ENCODE measurements around the gene BMP8A. TPM values are rescaled to one million over a fixed set of nuclear protein-coding genes. Genes with fewer than 3 reads are reported as not detected.

The BMP8A gene
- total and polyA plus RNA-seq, 9 of the 15 experiments (the other 6 are each of a cell fraction or from before 2014, with no cell fraction given) = 0.05 to 0.31 TPM; not detected in 7

DNA sequence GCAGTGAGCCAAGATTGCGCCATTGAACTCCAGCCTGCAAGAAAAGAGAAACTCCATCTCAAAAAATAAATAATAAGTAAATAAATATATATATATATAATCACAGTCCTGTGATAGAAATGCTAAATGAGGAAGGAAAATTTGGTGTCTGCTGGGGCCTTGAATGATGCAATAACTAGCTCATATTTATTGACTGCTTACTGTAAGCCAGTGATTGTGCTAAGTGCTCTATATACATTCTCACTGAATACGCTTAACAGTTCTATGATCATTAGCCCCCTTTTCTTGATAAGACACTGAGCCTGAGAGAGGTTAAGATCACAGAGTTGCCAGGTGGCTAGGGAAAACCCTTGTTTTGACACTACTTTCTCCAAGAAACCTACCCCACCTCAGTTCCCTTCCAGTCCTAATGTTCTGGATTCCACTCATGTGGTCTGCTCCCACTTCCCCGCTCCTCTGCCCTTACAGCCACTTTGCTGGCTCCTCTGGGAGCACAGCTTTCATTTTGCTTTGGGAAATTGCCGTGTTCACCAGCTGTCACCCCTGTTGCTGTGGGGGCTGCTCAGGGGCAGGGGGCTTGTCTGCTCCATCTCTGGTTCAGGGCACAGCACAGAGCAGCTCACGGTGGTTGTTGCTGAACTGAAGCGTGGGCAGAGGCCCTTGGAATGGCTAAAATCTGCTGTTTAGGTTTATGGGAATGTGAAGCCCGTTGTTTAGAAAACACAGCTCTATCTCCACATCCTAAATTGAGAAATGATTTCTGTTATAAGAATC is 2.5 kb upstream of the BMP8A start:
- H2AFZ ChIP-seq (ENCODE audit: low read depth, low read length) = no peak overlapping the region
- no peak for TF ChIP-seq FIP1L1 (IDR thresholded peaks at IDR 0.05; ENCODE audit: low read depth, low read length, poor library complexity, severe bottlenecking)
- peak; percentile 42; the same call in 1 of the 2 replicates for TF ChIP-seq ATF7 (IDR thresholded peaks at IDR 0.05)
- 0 out of 2 replicates have a peak, but pooled peaks have one; percentile 7 for TF ChIP-seq JUN (IDR thresholded peaks at IDR 0.05; ENCODE audit: borderline replicate concordance, low read depth, low read length)
- no peak for TF ChIP-seq JUN (CRISPR knock-in tag; IDR thresholded peaks at IDR 0.05; ENCODE audit: borderline replicate concordance)
- TF ChIP-seq, protein P1, sequence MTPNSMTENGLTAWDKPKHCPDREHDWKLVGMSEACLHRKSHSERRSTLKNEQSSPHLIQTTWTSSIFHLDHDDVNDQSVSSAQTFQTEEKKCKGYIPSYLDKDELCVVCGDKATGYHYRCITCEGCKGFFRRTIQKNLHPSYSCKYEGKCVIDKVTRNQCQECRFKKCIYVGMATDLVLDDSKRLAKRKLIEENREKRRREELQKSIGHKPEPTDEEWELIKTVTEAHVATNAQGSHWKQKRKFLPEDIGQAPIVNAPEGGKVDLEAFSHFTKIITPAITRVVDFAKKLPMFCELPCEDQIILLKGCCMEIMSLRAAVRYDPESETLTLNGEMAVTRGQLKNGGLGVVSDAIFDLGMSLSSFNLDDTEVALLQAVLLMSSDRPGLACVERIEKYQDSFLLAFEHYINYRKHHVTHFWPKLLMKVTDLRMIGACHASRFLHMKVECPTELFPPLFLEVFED (CRISPR knock-in tag; conservative IDR thresholded peaks at IDR 0.05) = 0 out of 2 replicates have a peak, but pooled peaks have one; percentile 9
- TF ChIP-seq POLR2AphosphoS2 (IDR thresholded peaks at IDR 0.05; ENCODE audit: low read length) = peak; percentile 49; the same call in 1 of the 2 replicates
- no peak for TF ChIP-seq HIVEP1 (CRISPR knock-in tag; IDR thresholded peaks at IDR 0.05)
- TF ChIP-seq, protein P2, sequence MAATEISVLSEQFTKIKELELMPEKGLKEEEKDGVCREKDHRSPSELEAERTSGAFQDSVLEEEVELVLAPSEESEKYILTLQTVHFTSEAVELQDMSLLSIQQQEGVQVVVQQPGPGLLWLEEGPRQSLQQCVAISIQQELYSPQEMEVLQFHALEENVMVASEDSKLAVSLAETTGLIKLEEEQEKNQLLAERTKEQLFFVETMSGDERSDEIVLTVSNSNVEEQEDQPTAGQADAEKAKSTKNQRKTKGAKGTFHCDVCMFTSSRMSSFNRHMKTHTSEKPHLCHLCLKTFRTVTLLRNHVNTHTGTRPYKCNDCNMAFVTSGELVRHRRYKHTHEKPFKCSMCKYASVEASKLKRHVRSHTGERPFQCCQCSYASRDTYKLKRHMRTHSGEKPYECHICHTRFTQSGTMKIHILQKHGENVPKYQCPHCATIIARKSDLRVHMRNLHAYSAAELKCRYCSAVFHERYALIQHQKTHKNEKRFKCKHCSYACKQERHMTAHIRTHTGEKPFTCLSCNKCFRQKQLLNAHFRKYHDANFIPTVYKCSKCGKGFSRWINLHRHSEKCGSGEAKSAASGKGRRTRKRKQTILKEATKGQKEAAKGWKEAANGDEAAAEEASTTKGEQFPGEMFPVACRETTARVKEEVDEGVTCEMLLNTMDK (IDR thresholded peaks at IDR 0.05; ENCODE audit: borderline replicate concordance, insufficient read depth, low read depth, low read length, poor library complexity, severe bottlenecking) = no peak
- no peak for TF ChIP-seq NFRKB (IDR thresholded peaks at IDR 0.05; ENCODE audit: low read depth)
- no peak for TF ChIP-seq ZNF316 (IDR thresholded peaks at IDR 0.05)
- peak; percentile 71 for TF ChIP-seq CEBPG (CRISPR knock-in tag; IDR thresholded peaks at IDR 0.05)
- TF ChIP-seq CEBPG (tag; conservative IDR thresholded peaks at IDR 0.05 in 1 of 2, IDR thresholded peaks at IDR 0.05 in 1 of 2) = peak; percentile 87 to 88
- peak; percentile 64; the same call in 1 of the 2 replicates for TF ChIP-seq ZSCAN32 (CRISPR knock-in tag; IDR thresholded peaks at IDR 0.05)
- TF ChIP-seq CBFB (CRISPR knock-in tag; IDR thresholded peaks at IDR 0.05) = 0 out of 2 replicates have a peak, but pooled peaks have one; percentile 35
- 0 out of 2 replicates have a peak, but pooled peaks have one; percentile 36 for TF ChIP-seq JUND (IDR thresholded peaks at IDR 0.05; ENCODE audit: borderline replicate concordance, low read depth, low read length)
- no peak for TF ChIP-seq JUND (tag; IDR thresholded peaks at IDR 0.05; ENCODE audit: borderline replicate concordance, low read depth, low read length)
- peak in 1 of 2 experiments; percentile 42; a peak in 2 of 4 replicates for TF ChIP-seq TRIM24 (IDR thresholded peaks at IDR 0.05)
- TF ChIP-seq, protein P3, sequence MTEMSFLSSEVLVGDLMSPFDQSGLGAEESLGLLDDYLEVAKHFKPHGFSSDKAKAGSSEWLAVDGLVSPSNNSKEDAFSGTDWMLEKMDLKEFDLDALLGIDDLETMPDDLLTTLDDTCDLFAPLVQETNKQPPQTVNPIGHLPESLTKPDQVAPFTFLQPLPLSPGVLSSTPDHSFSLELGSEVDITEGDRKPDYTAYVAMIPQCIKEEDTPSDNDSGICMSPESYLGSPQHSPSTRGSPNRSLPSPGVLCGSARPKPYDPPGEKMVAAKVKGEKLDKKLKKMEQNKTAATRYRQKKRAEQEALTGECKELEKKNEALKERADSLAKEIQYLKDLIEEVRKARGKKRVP (CRISPR knock-in tag; IDR thresholded peaks at IDR 0.05) = 0 out of 2 replicates have a peak, but pooled peaks have one; percentile 33

More for the DNA sequence above, 2.5 kb upstream of the BMP8A start:
- POLR2A ChIA-PET = interaction anchor here (0.6 to 1.7 kb wide), 7 partner anchors 14 to 399 kb away, joined by 3 to 7 read pairs (median 3); no protein-coding TSS in a partner anchor
- intact Hi-C loops (cut with micrococcal nuclease) (no loop called here), in situ Hi-C loops (cut with MboI) (loop anchor here (5.0 kb wide), 1 partner anchor 48 kb away; no protein-coding TSS in a partner anchor)
- no peak overlapping the region for H3K9ac ChIP-seq (ENCODE audit: insufficient read depth in 1 of 2, low read depth in 2 of 2, low read length in 2 of 2)
- no peak overlapping the region for H3K4me2 ChIP-seq (ENCODE audit: insufficient read depth, low read length)
- peaks cover 32% of the 10 kb centered on the region for H3K36me3 ChIP-seq (ENCODE audit: control insufficient read depth, insufficient read depth, low read length)
- no TSS peak for BruUV-seq (replicated peaks)
- no peak overlapping the region for H3K27ac ChIP-seq (ENCODE audit: extremely low read depth, low read depth, low read length)
- peaks cover 0 to 24% of the 10 kb centered on the region in 2 experiments; a peak in 2 of 5 replicates for H3K4me1 ChIP-seq (replicated peaks in 1 of 2; ENCODE audit: control insufficient read depth in 2 of 2, insufficient read depth in 2 of 2, low read length in 2 of 2)
- CTCF ChIA-PET (ENCODE audit: low intra/inter-chr PET ratio) = no interaction called here
- no peak overlapping the region for H3K4me3 ChIP-seq
- peaks cover 4 to 17% of the 10 kb centered on the region in 2 experiments for H3K27me3 ChIP-seq (ENCODE audit: control insufficient read depth in 2 of 2, insufficient read depth in 2 of 2, low read length in 2 of 2)
- H3K79me2 ChIP-seq (ENCODE audit: control insufficient read depth, insufficient read depth, low read length) = no peaks in the 10 kb centered on the region
- no peak for DNase-seq (ENCODE audit: extremely low read depth in 1 of 4, low spot score in 3 of 4)
- 38% methylated on average over 7 of the region's 7 CpGs for WGBS (ENCODE audit: insufficient coverage, low coverage, missing lambda C conversion rate)
- no peak for FAIRE-seq
- no peak for ATAC-seq
- H3K9me3 ChIP-seq (replicated peaks; ENCODE audit: control insufficient read depth, insufficient read depth, low read depth, low read length) = no peaks in the 10 kb centered on the region
- H4K20me1 ChIP-seq (replicated peaks; ENCODE audit: control insufficient read depth, insufficient read depth, low read length) = 0 out of 2 replicates have a peak, but pooled peaks cover 6% of the 10 kb centered on the region
- H3K9me1 ChIP-seq (ENCODE audit: control insufficient read depth, insufficient read depth, low read length) = no peaks in the 10 kb centered on the region

Data from K562 (cell line).